ENCODE results near the gene RNF125.

GRCh38 chr18:31970617-31971016 is 48.0 kb upstream of the RNF125 start:
- TF ChIP-seq HNRNPK (IDR thresholded peaks at IDR 0.05; ENCODE audit: low read depth, low read length, poor library complexity, severe bottlenecking): no peak
- TF ChIP-seq BCLAF1 (IDR thresholded peaks at IDR 0.05; ENCODE audit: borderline replicate concordance in 1 of 2, control insufficient read depth in 1 of 2, low read depth in 2 of 2, low read length in 1 of 2): no peak
- TF ChIP-seq BDP1 (IDR thresholded peaks at IDR 0.05; ENCODE audit: insufficient read depth, insufficient read length): no peak
- no peak for TF ChIP-seq ZBTB43 (CRISPR knock-in tag; IDR thresholded peaks at IDR 0.05)
- no peak for TF ChIP-seq PHB (CRISPR knock-in tag; IDR thresholded peaks at IDR 0.05)
- no peak for TF ChIP-seq CREB5 (CRISPR knock-in tag; IDR thresholded peaks at IDR 0.05)
- TF ChIP-seq JUNB (CRISPR knock-in tag; conservative IDR thresholded peaks at IDR 0.05): no peak
- no peak for TF ChIP-seq POLR2A (conservative IDR thresholded peaks at IDR 0.05)
